ENCODE data around the gene SUSD4.

The SUSD4 gene

DNA sequence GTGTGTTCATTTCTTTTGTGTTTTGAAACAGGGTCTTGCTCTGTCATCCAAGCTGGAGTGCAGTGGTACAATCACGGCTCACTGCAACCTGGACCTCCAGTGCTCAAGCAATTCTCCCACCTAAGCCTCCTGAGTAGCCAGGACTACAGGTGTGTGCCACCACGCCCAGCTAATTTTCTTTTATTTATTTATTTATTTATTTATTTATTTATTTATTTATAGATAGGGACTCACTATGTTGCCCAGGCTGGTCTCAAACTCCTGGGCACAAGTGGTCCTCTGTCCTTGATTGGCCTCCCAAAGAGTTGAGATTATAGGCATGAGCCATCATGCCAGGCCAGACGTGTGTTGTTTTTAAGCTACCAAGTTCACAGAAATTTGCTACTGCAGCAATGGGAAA lies 177.2 kb downstream of the SUSD4 start:
- TF ChIP-seq YY1 (IDR thresholded peaks at IDR 0.05; ENCODE audit: low read depth) (no peak), FOXM1 (IDR thresholded peaks at IDR 0.05; ENCODE audit: borderline replicate concordance, low read depth) (no peak), CEBPB (IDR thresholded peaks at IDR 0.05) (no peak), ZBTB7A (IDR thresholded peaks at IDR 0.05; ENCODE audit: low read depth) (no peak), EGR1 (IDR thresholded peaks at IDR 0.05) (no peak), RAD21 (IDR thresholded peaks at IDR 0.05; ENCODE audit: low read depth) (no peak), NFIC (IDR thresholded peaks at IDR 0.05) (no peak), EP300 (IDR thresholded peaks at IDR 0.05; ENCODE audit: borderline replicate concordance) (no peak), TAF1 (IDR thresholded peaks at IDR 0.05; ENCODE audit: low read depth) (no peak), TCF12 (IDR thresholded peaks at IDR 0.05; ENCODE audit: low read depth) (no peak), CREB1 (IDR thresholded peaks at IDR 0.05; ENCODE audit: low read depth) (no peak), TEAD4 (IDR thresholded peaks at IDR 0.05) (no peak), MAX (IDR thresholded peaks at IDR 0.05) (no peak), USF1 (IDR thresholded peaks at IDR 0.05) (no peak)
- TF ChIP-seq, protein P1, sequence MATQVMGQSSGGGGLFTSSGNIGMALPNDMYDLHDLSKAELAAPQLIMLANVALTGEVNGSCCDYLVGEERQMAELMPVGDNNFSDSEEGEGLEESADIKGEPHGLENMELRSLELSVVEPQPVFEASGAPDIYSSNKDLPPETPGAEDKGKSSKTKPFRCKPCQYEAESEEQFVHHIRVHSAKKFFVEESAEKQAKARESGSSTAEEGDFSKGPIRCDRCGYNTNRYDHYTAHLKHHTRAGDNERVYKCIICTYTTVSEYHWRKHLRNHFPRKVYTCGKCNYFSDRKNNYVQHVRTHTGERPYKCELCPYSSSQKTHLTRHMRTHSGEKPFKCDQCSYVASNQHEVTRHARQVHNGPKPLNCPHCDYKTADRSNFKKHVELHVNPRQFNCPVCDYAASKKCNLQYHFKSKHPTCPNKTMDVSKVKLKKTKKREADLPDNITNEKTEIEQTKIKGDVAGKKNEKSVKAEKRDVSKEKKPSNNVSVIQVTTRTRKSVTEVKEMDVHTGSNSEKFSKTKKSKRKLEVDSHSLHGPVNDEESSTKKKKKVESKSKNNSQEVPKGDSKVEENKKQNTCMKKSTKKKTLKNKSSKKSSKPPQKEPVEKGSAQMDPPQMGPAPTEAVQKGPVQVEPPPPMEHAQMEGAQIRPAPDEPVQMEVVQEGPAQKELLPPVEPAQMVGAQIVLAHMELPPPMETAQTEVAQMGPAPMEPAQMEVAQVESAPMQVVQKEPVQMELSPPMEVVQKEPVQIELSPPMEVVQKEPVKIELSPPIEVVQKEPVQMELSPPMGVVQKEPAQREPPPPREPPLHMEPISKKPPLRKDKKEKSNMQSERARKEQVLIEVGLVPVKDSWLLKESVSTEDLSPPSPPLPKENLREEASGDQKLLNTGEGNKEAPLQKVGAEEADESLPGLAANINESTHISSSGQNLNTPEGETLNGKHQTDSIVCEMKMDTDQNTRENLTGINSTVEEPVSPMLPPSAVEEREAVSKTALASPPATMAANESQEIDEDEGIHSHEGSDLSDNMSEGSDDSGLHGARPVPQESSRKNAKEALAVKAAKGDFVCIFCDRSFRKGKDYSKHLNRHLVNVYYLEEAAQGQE (IDR thresholded peaks at IDR 0.05; ENCODE audit: low read depth), result no peak

DNA sequence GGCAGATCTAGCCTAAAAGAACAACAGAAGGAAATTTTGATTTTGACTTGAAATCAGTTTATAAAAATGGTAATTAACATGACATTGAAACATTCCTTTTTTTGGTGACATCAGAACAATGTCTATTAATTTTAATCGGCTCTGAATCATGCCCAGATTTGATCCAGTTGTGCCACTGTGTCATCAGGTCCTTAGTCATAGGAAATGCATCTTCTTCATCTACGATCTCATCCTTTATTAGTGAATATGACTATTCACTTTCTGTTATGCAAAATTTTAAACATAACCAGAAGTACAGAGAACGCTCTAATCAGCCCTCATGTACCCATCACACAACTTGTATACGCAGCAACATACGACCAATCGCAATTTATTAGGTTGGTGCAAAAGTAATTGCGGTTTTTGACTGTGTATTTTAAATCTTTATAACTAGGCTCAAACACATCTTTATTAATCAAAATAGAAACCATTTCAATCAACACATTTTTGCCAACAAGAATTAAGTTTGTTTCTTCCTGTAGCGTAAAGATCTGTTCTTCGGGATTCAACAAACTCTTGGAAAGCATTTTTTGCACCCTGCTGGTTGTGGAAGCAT lies 180.6 kb downstream of the SUSD4 start:
- TF ChIP-seq RAD21 (IDR thresholded peaks at IDR 0.05; ENCODE audit: low read depth), result no peak
- TF ChIP-seq CEBPB (IDR thresholded peaks at IDR 0.05), result no peak
- TF ChIP-seq TEAD4 (IDR thresholded peaks at IDR 0.05), result no peak
- no peak for TF ChIP-seq YY1 (IDR thresholded peaks at IDR 0.05; ENCODE audit: low read depth)
- no peak for TF ChIP-seq ZBTB7A (IDR thresholded peaks at IDR 0.05; ENCODE audit: low read depth)
- TF ChIP-seq EGR1 (IDR thresholded peaks at IDR 0.05), result no peak
- TF ChIP-seq CREB1 (IDR thresholded peaks at IDR 0.05; ENCODE audit: low read depth), result no peak

GRCh38 chr1:223180731-223181321 lies 183.2 kb downstream of the SUSD4 start:
- TF ChIP-seq ZBTB7A (IDR thresholded peaks at IDR 0.05; ENCODE audit: low read depth) (no peak), TEAD4 (IDR thresholded peaks at IDR 0.05) (no peak), TAF1 (IDR thresholded peaks at IDR 0.05; ENCODE audit: low read depth) (no peak), NFIC (IDR thresholded peaks at IDR 0.05) (no peak), YY1 (IDR thresholded peaks at IDR 0.05; ENCODE audit: low read depth) (no peak), EGR1 (IDR thresholded peaks at IDR 0.05) (no peak), MAX (IDR thresholded peaks at IDR 0.05) (no peak), CREB1 (IDR thresholded peaks at IDR 0.05; ENCODE audit: low read depth) (no peak), TCF12 (IDR thresholded peaks at IDR 0.05; ENCODE audit: low read depth) (no peak), RAD21 (IDR thresholded peaks at IDR 0.05; ENCODE audit: low read depth) (no peak), CEBPB (IDR thresholded peaks at IDR 0.05) (no peak), USF1 (IDR thresholded peaks at IDR 0.05) (no peak), FOXM1 (IDR thresholded peaks at IDR 0.05; ENCODE audit: borderline replicate concordance, low read depth) (no peak), EP300 (IDR thresholded peaks at IDR 0.05; ENCODE audit: borderline replicate concordance) (no peak)
- TF ChIP-seq, protein P1 (IDR thresholded peaks at IDR 0.05; ENCODE audit: low read depth), result no peak

- TF ChIP-seq RAD21 (IDR thresholded peaks at IDR 0.05; ENCODE audit: low read depth), result no peak
- no peak for TF ChIP-seq YY1 (IDR thresholded peaks at IDR 0.05; ENCODE audit: low read depth)
- no peak for TF ChIP-seq CREB1 (IDR thresholded peaks at IDR 0.05; ENCODE audit: low read depth)
- TF ChIP-seq TEAD4 (IDR thresholded peaks at IDR 0.05), result no peak
- no peak for TF ChIP-seq CEBPB (IDR thresholded peaks at IDR 0.05)
- no peak for TF ChIP-seq FOXM1 (IDR thresholded peaks at IDR 0.05; ENCODE audit: borderline replicate concordance, low read depth)
- no peak for TF ChIP-seq ZBTB7A (IDR thresholded peaks at IDR 0.05; ENCODE audit: low read depth)
- no peak for TF ChIP-seq TAF1 (IDR thresholded peaks at IDR 0.05; ENCODE audit: low read depth)
- TF ChIP-seq NFIC (IDR thresholded peaks at IDR 0.05), result no peak
- TF ChIP-seq, protein P1 (IDR thresholded peaks at IDR 0.05; ENCODE audit: low read depth), result no peak
- TF ChIP-seq EP300 (IDR thresholded peaks at IDR 0.05; ENCODE audit: borderline replicate concordance), result no peak
- TF ChIP-seq USF1 (IDR thresholded peaks at IDR 0.05), result no peak
- no peak for TF ChIP-seq EGR1 (IDR thresholded peaks at IDR 0.05)
- no peak for TF ChIP-seq TCF12 (IDR thresholded peaks at IDR 0.05; ENCODE audit: low read depth)
- no peak for TF ChIP-seq MAX (IDR thresholded peaks at IDR 0.05)
Observed at GRCh38 chr1:223179786-223180185, 184.2 kb downstream of the SUSD4 start.

All from Ishikawa (cell line).